HL-60 (cell line): ENCODE data around the gene ANKRD55.
"Not testable (repeated sequence)": the region's sequence is repeated elsewhere in the genome, so short reads cannot be mapped to it uniquely, and the experiment has no call there.

Experiments used
- GABPA ChIP-seq: IDR thresholded peaks from 2 replicates; pipeline ENCODE4 v1.6.1; 2012; ENCODE audit warnings: low read depth
- POLR2AphosphoS5 ChIP-seq: IDR thresholded peaks from 2 replicates; pipeline ENCODE4 v1.6.1; 2012; ENCODE audit warnings: low read depth
- SPI1 ChIP-seq: IDR thresholded peaks from 2 replicates; pipeline ENCODE4 v1.6.1; 2012; ENCODE audit warnings: low read depth, mild to moderate bottlenecking, borderline replicate concordance
- TF ChIP-seq, protein P1 (sequence below): IDR thresholded peaks from 2 replicates; pipeline ENCODE4 v1.6.1; 2012; ENCODE audit warnings: low read depth; ENCODE audit not compliant: insufficient replicate concordance
- TF ChIP-seq, protein P2 (sequence below): IDR thresholded peaks from one replicate; pipeline ENCODE4 v1.5.1; 2011; ENCODE audit warnings: low read length, control low read depth, inconsistent platforms; ENCODE audit not compliant: insufficient read depth

DNA sequence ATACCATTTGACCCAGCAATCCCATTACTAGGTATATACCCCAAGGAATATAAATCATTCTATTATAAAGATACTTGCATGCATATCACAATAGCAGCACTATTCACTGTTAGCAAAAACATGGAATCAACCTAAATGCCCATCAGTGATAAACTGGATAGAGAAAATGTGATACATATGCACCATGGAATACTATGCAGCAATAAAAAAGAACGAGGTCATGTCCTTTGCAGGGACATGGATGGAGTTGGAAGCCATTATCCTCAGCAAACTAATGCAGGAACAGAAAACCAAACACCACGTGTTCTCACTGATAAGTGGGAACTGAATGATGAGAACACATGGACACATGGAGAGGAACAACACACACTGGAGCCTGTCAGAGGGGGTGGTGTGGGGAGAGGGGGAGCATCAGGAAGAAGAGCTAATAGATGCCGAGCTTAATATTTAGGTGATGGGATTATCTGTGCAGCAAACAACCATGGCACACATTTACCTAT is 31.3 kb downstream of the ANKRD55 start:
- TF ChIP-seq, protein P1, sequence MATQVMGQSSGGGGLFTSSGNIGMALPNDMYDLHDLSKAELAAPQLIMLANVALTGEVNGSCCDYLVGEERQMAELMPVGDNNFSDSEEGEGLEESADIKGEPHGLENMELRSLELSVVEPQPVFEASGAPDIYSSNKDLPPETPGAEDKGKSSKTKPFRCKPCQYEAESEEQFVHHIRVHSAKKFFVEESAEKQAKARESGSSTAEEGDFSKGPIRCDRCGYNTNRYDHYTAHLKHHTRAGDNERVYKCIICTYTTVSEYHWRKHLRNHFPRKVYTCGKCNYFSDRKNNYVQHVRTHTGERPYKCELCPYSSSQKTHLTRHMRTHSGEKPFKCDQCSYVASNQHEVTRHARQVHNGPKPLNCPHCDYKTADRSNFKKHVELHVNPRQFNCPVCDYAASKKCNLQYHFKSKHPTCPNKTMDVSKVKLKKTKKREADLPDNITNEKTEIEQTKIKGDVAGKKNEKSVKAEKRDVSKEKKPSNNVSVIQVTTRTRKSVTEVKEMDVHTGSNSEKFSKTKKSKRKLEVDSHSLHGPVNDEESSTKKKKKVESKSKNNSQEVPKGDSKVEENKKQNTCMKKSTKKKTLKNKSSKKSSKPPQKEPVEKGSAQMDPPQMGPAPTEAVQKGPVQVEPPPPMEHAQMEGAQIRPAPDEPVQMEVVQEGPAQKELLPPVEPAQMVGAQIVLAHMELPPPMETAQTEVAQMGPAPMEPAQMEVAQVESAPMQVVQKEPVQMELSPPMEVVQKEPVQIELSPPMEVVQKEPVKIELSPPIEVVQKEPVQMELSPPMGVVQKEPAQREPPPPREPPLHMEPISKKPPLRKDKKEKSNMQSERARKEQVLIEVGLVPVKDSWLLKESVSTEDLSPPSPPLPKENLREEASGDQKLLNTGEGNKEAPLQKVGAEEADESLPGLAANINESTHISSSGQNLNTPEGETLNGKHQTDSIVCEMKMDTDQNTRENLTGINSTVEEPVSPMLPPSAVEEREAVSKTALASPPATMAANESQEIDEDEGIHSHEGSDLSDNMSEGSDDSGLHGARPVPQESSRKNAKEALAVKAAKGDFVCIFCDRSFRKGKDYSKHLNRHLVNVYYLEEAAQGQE, result not testable (repeated sequence)
- TF ChIP-seq POLR2AphosphoS5, GABPA, SPI1: not testable (repeated sequence)
- TF ChIP-seq, protein P2, sequence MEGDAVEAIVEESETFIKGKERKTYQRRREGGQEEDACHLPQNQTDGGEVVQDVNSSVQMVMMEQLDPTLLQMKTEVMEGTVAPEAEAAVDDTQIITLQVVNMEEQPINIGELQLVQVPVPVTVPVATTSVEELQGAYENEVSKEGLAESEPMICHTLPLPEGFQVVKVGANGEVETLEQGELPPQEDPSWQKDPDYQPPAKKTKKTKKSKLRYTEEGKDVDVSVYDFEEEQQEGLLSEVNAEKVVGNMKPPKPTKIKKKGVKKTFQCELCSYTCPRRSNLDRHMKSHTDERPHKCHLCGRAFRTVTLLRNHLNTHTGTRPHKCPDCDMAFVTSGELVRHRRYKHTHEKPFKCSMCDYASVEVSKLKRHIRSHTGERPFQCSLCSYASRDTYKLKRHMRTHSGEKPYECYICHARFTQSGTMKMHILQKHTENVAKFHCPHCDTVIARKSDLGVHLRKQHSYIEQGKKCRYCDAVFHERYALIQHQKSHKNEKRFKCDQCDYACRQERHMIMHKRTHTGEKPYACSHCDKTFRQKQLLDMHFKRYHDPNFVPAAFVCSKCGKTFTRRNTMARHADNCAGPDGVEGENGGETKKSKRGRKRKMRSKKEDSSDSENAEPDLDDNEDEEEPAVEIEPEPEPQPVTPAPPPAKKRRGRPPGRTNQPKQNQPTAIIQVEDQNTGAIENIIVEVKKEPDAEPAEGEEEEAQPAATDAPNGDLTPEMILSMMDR, result not testable (repeated sequence)
